IMR-90 (cell line): ENCODE results near the gene RPP25.

Experiments
- BHLHE40 ChIP-seq: fragments of 150-350 bp; IDR thresholded peaks from 2 replicates; pipeline ENCODE4 v1.6.1; 2016; ENCODE audit warnings: mild to moderate bottlenecking, low read depth, low read length
- CTCF ChIP-seq: conservative IDR thresholded peaks from 2 replicates; pipeline ENCODE4 v1.5.1; 2012; ENCODE audit warnings: mild to moderate bottlenecking, low read depth, low read length, improper control_type of control experiment
- ELK1 ChIP-seq: fragments of 150-350 bp; IDR thresholded peaks from 2 replicates; pipeline ENCODE4 v1.6.1; 2016; ENCODE audit warnings: low read depth, mild to moderate bottlenecking, low read length, moderate library complexity, borderline replicate concordance
- MXI1 ChIP-seq: IDR thresholded peaks from 2 replicates; pipeline ENCODE4 v1.6.1; 2012; ENCODE audit warnings: low read depth, mild to moderate bottlenecking, low read length, moderate library complexity, borderline replicate concordance
- POLR2A ChIP-seq: IDR thresholded peaks from 2 replicates; pipeline ENCODE4 v1.6.1; 2012; ENCODE audit warnings: mild to moderate bottlenecking, low read depth, low read length
- RAD21 ChIP-seq: IDR thresholded peaks from 2 replicates; pipeline ENCODE4 v1.6.1; 2012; ENCODE audit warnings: low read length, improper control_type of control experiment
- USF2 ChIP-seq: fragments of 150-350 bp; IDR thresholded peaks from 2 replicates; pipeline ENCODE4 v1.6.1; 2017; ENCODE audit warnings: mild to moderate bottlenecking, antibody characterized with exemption, low read length, low read depth

- TF ChIP-seq ELK1 = no peak
- TF ChIP-seq RAD21 = no peak
- TF ChIP-seq CTCF = no peak
- TF ChIP-seq POLR2A = no peak
- TF ChIP-seq MXI1 = no peak
- TF ChIP-seq BHLHE40 = no peak
- no peak for TF ChIP-seq USF2
Observed at GRCh38 chr15:74978077-74978476, 21.5 kb upstream of the RPP25 start.
